Kidney (tissue), 22 donors: ENCODE results near the gene DIPK2B. TPM values are rescaled to one million over a fixed set of nuclear protein-coding genes. Genes with fewer than 3 reads are reported as not detected.

Experiments used
- DNase-seq, 5 donors: peaks; one replicate each; pipeline ENCODE4 v3.0.0-alpha.2; 2013 to 2020
- FAIRE-seq: peaks from 2 replicates; lab custom pipeline; 2012; peaks lifted over from hg19 to GRCh38; lab: Jason Lieb, UNC
- H3K27ac ChIP-seq, 2 donors: one replicate each; pipeline ENCODE4 v1.7.0; 2013; ENCODE audit warnings: low read depth in 2 of 2, low read length in 2 of 2, inconsistent platforms in 1 of 2
- H3K27me3 ChIP-seq: one replicate; pipeline ENCODE4 v1.7.1; 2013; ENCODE audit warnings: low read length, inconsistent platforms; ENCODE audit not compliant: control insufficient read depth, insufficient read depth
- H3K36me3 ChIP-seq, 3 donors: one replicate each; pipeline versions ENCODE4 v1.7.0 to v1.7.1; 2013; ENCODE audit warnings: low read length in 3 of 3, control low read depth in 1 of 3, inconsistent platforms in 1 of 3; ENCODE audit not compliant: insufficient read depth in 3 of 3, control insufficient read depth in 2 of 3
- H3K4me1 ChIP-seq, 3 donors: one replicate each; pipeline versions ENCODE4 v1.7.0 to v1.7.1; 2013; ENCODE audit warnings: low read length in 3 of 3, inconsistent platforms in 1 of 3, low read depth in 1 of 3; ENCODE audit not compliant: control insufficient read depth in 2 of 3, insufficient read depth in 2 of 3
- H3K4me3 ChIP-seq, 3 donors: one replicate each; pipeline versions ENCODE4 v1.7.0 to v1.8.1; 2013; ENCODE audit warnings: low read length in 3 of 3, control low read depth in 1 of 3, inconsistent platforms in 1 of 3
- H3K9ac ChIP-seq, 3 donors: one replicate each; pipeline versions ENCODE4 v1.7.0 to v1.7.1; 2013; ENCODE audit warnings: low read length in 3 of 3, control low read depth in 1 of 3, inconsistent platforms in 1 of 3
- H3K9me3 ChIP-seq, 3 donors: one replicate each; pipeline versions ENCODE4 v1.7.0 to v1.7.1; 2013; ENCODE audit warnings: low read length in 3 of 3, control low read depth in 1 of 3, inconsistent platforms in 1 of 3; ENCODE audit not compliant: control insufficient read depth in 2 of 3, insufficient read depth in 1 of 3
- intact Hi-C: fragments of 100-400 bp; cut with DNase I; formaldehyde crosslinking; loops from one replicate; pipeline ENCODE4 v1.11.1; 2022
- long read RNA-seq, 10 donors: library from polyadenylated mRNA in 1 of 10; unstranded in 1 of 10; transcript quantifications; one replicate each; pipeline ENCODE4 v2.0.0 and lab custom pipeline, GENCODE V29; 2021 to 2026
- polyA plus RNA-seq: library from polyadenylated mRNA; stranded (reverse); fragments of 350-450 nt; fragmentation: Illumina TruSeq; extraction: RNeasy Lipid Tissue Mini Kit (QIAGEN cat#74804); gene quantifications from one replicate; pipeline ENCODE4 v1.2.3, GENCODE V29; 2014; ENCODE audit warnings: low read depth, low replicate concordance; ENCODE audit not compliant: insufficient read depth
- total RNA-seq: library from RNA; stranded (reverse); fragmentation: NEBNext Ultra II Directional; extraction: Animal tissue kit (Norgen Biotek cat#: 25700); gene quantifications from one replicate; pipeline ENCODE4 v1.2.1, GENCODE V29; 2021
- TF ChIP-seq, protein P1 (sequence below): IDR thresholded peaks from 3 replicates; pipeline ENCODE4 v1.5.1; 2012; ENCODE audit warnings: mild to moderate bottlenecking, moderate library complexity, borderline replicate concordance; ENCODE audit not compliant: insufficient read depth; ENCODE audit errors: extremely low read depth
- donor health status: control.
- donor health status: control.
- donor health status: control.
- donor health status: control.
- donor health status: control.
- donor health status: DM: yes; HTN: yes; CAD: no.
- donor health status: Normal renal cell carcinoma (clear cell type).

DIPK2B gene, protein sequence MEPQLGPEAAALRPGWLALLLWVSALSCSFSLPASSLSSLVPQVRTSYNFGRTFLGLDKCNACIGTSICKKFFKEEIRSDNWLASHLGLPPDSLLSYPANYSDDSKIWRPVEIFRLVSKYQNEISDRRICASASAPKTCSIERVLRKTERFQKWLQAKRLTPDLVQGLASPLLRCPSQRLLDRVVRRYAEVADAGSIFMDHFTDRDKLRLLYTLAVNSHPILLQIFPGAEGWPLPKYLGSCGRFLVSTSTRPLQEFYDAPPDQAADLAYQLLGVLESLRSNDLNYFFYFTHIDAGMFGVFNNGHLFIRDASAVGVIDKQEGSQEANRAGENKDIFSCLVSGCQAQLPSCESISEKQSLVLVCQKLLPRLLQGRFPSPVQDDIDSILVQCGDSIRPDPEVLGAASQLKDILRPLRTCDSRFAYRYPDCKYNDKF
- total RNA-seq = 25.2 TPM
- 4.6 TPM for polyA plus RNA-seq
- long read RNA-seq, donor 1 = 0 reads
- long read RNA-seq, donor 2, full-length matches to known transcripts = 1 of 1 reads
- long read RNA-seq, donor 2, partial matches to known transcripts = 0 of 1 reads
- long read RNA-seq, donor 2, other reads (novel, unspliced or antisense) = 0 of 1 reads
- long read RNA-seq, donor 3, partial matches to known transcripts = 0 of 1 reads
- long read RNA-seq, donor 3, other reads (novel, unspliced or antisense) = 0 of 1 reads
- long read RNA-seq, donor 4, full-length matches to known transcripts = 2 of 2 reads
- long read RNA-seq, donor 4, partial matches to known transcripts = 0 of 2 reads
- long read RNA-seq, donor 4, other reads (novel, unspliced or antisense) = 0 of 2 reads
- long read RNA-seq, donor 5 = 0 reads
- long read RNA-seq, donor 6, full-length matches to known transcripts = 1 of 1 reads
- long read RNA-seq, donor 6, partial matches to known transcripts = 0 of 1 reads
- long read RNA-seq, donor 6, other reads (novel, unspliced or antisense) = 0 of 1 reads
- long read RNA-seq, donor 7, full-length matches to known transcripts = 5 of 14 reads
- long read RNA-seq, donor 7, partial matches to known transcripts = 1 of 14 reads
- long read RNA-seq, donor 7, other reads (novel, unspliced or antisense) = 8 of 14 reads
- long read RNA-seq, donor 8, full-length matches to known transcripts = 2 of 2 reads
- long read RNA-seq, donor 8, partial matches to known transcripts = 0 of 2 reads
- long read RNA-seq, donor 8, other reads (novel, unspliced or antisense) = 0 of 2 reads
- long read RNA-seq, donor 9, full-length matches to known transcripts = 3 of 3 reads
- long read RNA-seq, donor 9, partial matches to known transcripts = 0 of 3 reads
- long read RNA-seq, donor 9, other reads (novel, unspliced or antisense) = 0 of 3 reads
- long read RNA-seq, donor 10, partial matches to known transcripts = 0 of 1 reads
- long read RNA-seq, donor 10, other reads (novel, unspliced or antisense) = 0 of 1 reads

DNA sequence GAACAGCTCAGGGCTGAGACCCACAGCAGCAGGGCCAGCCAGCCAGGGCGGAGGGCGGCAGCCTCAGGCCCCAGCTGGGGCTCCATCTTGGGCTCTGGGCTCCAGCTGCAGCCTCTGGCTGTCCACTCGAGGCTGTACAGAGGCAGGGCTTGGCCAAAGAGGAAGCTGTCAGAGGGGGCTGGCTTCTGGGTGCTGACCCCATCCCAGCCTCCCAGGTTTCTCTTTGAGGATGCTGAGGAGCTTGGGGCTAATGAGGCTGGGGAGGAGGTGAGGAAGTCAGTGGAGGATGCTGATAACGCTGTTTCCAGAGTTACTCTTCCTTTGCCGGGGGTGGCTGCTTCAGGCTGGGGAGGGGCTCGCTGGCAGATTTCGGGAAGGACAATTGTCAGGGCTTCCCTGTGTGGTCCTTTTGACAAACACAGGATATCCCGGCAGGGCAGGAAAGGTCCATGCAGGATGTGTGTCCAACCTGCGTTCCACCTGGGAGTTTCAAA, at the start of gene DIPK2B:
Gene DIPK2B, minus strand, starts transcription at position 136 of the 494 bp plus-strand sequence. Its CDS starts 50 bp downstream, at position 86.
- TF ChIP-seq, protein P1, sequence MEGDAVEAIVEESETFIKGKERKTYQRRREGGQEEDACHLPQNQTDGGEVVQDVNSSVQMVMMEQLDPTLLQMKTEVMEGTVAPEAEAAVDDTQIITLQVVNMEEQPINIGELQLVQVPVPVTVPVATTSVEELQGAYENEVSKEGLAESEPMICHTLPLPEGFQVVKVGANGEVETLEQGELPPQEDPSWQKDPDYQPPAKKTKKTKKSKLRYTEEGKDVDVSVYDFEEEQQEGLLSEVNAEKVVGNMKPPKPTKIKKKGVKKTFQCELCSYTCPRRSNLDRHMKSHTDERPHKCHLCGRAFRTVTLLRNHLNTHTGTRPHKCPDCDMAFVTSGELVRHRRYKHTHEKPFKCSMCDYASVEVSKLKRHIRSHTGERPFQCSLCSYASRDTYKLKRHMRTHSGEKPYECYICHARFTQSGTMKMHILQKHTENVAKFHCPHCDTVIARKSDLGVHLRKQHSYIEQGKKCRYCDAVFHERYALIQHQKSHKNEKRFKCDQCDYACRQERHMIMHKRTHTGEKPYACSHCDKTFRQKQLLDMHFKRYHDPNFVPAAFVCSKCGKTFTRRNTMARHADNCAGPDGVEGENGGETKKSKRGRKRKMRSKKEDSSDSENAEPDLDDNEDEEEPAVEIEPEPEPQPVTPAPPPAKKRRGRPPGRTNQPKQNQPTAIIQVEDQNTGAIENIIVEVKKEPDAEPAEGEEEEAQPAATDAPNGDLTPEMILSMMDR = no peak
- peak in 2 of 5 donors; percentile 39 to 70 for DNase-seq
- no peak within 1 kb of the TSS for H3K27ac ChIP-seq
- no peaks in the 10 kb centered on the region for H3K9me3 ChIP-seq
- peaks cover 9% of the 10 kb centered on the region for H3K27me3 ChIP-seq
- H3K4me1 ChIP-seq = no peaks in the 10 kb centered on the region
- H3K36me3 ChIP-seq = no peaks in the 10 kb centered on the region
- intact Hi-C loops = no loop called here
- no peak within 1 kb of the TSS for H3K4me3 ChIP-seq
- no peak for FAIRE-seq
- no peak within 1 kb of the TSS for H3K9ac ChIP-seq

DNA sequence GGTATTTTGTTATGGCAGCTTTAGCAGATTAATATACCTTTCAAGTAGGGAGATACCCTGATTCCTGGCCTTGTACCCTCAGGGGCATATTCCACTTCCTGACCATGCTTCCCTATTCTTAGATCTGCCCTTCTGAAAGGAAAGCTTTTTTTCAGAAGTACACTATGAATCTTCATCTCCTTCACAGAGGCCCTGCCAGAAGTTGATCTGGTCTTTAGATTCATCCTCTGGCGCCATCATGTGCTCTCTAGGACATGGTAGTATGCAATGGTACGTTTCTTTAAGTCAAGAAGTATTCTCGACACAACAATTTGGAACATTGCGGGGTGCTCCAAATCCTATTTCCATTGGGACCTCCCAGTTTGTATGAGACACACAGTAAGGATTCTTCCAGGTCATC, 39.6 kb upstream of the DIPK2B start:
- DNase-seq = no peak

DNA sequence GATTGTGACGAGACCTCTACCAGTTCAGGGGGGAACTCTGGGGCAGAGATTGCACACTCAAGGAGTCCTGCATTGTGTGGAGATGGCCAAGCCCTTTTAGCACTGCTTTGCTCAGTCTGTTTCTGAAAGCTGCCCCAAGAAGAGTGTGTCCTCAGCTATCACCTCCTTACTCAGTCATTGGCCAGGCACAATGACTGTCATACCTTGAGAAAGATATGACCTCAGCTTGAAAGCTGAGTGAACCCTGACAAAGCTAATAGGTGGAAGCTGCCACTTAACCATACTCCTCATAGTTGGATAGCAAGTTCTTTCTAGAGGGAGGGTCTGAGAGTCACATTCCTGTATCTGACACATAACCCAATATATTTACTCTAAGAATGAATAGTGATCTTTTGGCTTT, 37.8 kb upstream of the DIPK2B start:
- intact Hi-C loops = no loop called here
- Histone ChIP-seq H3K4me1 (no peaks in the 10 kb centered on the region), H3K9ac (no peak overlapping the region), H3K27ac (no peak overlapping the region), H3K27me3 (peaks cover 6% of the 10 kb centered on the region), H3K4me3 (no peak overlapping the region), H3K36me3 (no peaks in the 10 kb centered on the region), H3K9me3 (no peaks in the 10 kb centered on the region)
- DNase-seq (no peak), FAIRE-seq (no peak)
- TF ChIP-seq, protein P1 = no peak

More for the DNA sequence above, 39.6 kb upstream of the DIPK2B start:
- FAIRE-seq = no peak
- TF ChIP-seq, protein P1 = no peak
- intact Hi-C loops = no loop called here
- Histone ChIP-seq H3K36me3 (no peaks in the 10 kb centered on the region), H3K4me3 (no peak overlapping the region), H3K4me1 (no peaks in the 10 kb centered on the region), H3K9me3 (no peaks in the 10 kb centered on the region), H3K27ac (no peak overlapping the region), H3K9ac (no peak overlapping the region), H3K27me3 (peaks cover 6% of the 10 kb centered on the region)
